OCI-LY7 (cell line): Measurements from ENCODE around the gene GALNT11. TPM values are rescaled to one million over a fixed set of nuclear protein-coding genes. Genes with fewer than 3 reads are reported as not detected.

Source experiments
- BruUV-seq: library from RNA; stranded (reverse); fragments of 400-500 nt; replicated peaks from 2 replicates; lab custom pipeline; 2021; lab: Mats Ljungman, UMichigan
- CTCF ChIA-PET: fragments of 300-600 bp; sonication (Branson Sonifier 250); formaldehyde crosslinking; loops from one replicate; lab custom pipeline; 2022; ENCODE audit warnings: antibody characterized with exemption; ENCODE audit not compliant: unreplicated experiment; lab: Charles Lee
- POLR2A ChIA-PET: fragments of 300-600 bp; sonication (Branson Sonifier 250); formaldehyde crosslinking; loops from one replicate; lab custom pipeline; 2022; ENCODE audit warnings: antibody characterized with exemption; lab: Charles Lee
- DNase-seq: peaks from one replicate; pipeline ENCODE4 v3.0.0-alpha.2; 2015; ENCODE audit warnings: low spot score
- H2AFZ ChIP-seq: fragments of 200-600 bp; sonication (generic), shearing (Covaris generic); 2 replicates; pipeline ENCODE4 v1.6.1; 2014; ENCODE audit warnings: mild to moderate bottlenecking, antibody characterized with exemption, low read length, moderate library complexity
- H3K27ac ChIP-seq: fragments of 200-600 bp; sonication (generic); 2 replicates; pipeline ENCODE4 v1.5.1; 2014; ENCODE audit warnings: mixed run types, low read depth, mild to moderate bottlenecking, moderate library complexity, low read length, inconsistent platforms; ENCODE audit not compliant: poor library complexity, severe bottlenecking
- H3K36me3 ChIP-seq: fragments of 200-600 bp; sonication (generic); 2 replicates; pipeline ENCODE4 v1.6.1; 2014; ENCODE audit warnings: mild to moderate bottlenecking, antibody characterized with exemption, low read length, moderate library complexity, mixed read lengths; ENCODE audit not compliant: insufficient read depth
- H3K4me1 ChIP-seq: fragments of 200-600 bp; sonication (generic); 2 replicates; pipeline ENCODE4 v1.5.1; 2014; ENCODE audit warnings: mild to moderate bottlenecking, low read length; ENCODE audit not compliant: insufficient read depth, poor library complexity, severe bottlenecking
- H3K4me2 ChIP-seq: fragments of 200-600 bp; sonication (generic); 2 replicates; pipeline ENCODE4 v1.6.1; 2014; ENCODE audit warnings: mild to moderate bottlenecking, low read length
- H3K4me3 ChIP-seq: fragments of 200-600 bp; sonication (generic); 2 replicates; pipeline ENCODE4 v1.5.1; 2014; ENCODE audit warnings: mild to moderate bottlenecking, low read depth, low read length; ENCODE audit not compliant: poor library complexity, severe bottlenecking
- H3K79me2 ChIP-seq: fragments of 200-600 bp; sonication (generic); 2 replicates; pipeline ENCODE4 v1.6.1; 2016; ENCODE audit warnings: low read depth, mild to moderate bottlenecking, low read length, moderate library complexity, mixed read lengths; ENCODE audit not compliant: insufficient read depth
- H3K9me2 ChIP-seq: fragments of 200-600 bp; sonication (generic); 2 replicates; pipeline ENCODE4 v1.6.1; 2016; ENCODE audit warnings: mild to moderate bottlenecking, low read length, mixed read lengths; ENCODE audit not compliant: insufficient read depth
- H3K9me3 ChIP-seq: fragments of 200-600 bp; sonication (generic); 2 replicates; pipeline ENCODE4 v1.6.1; 2014; ENCODE audit warnings: mild to moderate bottlenecking, mixed run types, low read length, mixed read lengths
- H4K20me1 ChIP-seq: fragments of 200-600 bp; sonication (generic); 2 replicates; pipeline ENCODE4 v1.6.1; 2014; ENCODE audit warnings: mild to moderate bottlenecking, antibody characterized with exemption, low read length, moderate library complexity, mixed read lengths; ENCODE audit not compliant: insufficient read depth
- CTCF ChIP-seq: fragments of 200-600 bp; sonication (generic); conservative IDR thresholded peaks from 2 replicates; pipeline ENCODE4 v1.5.1; 2014; ENCODE audit warnings: mild to moderate bottlenecking, antibody characterized with exemption, low read length, moderate library complexity, mixed read lengths
- EZH2phosphoT487 ChIP-seq: fragments of 200-600 bp; sonication (generic); IDR thresholded peaks from 2 replicates; pipeline ENCODE4 v1.6.1; 2018; ENCODE audit warnings: low read depth, borderline replicate concordance, mild to moderate bottlenecking, mixed run types, antibody characterized with exemption, low read length, moderate library complexity, mixed read lengths
- intact Hi-C: fragments of 100-400 bp; cut with micrococcal nuclease; formaldehyde crosslinking; loops from one replicate; pipeline ENCODE4 v1.10.0; 2022; ENCODE audit not compliant: unreplicated experiment
- total RNA-seq, 2 experiments: library from RNA; depleted of rRNA in 1 of 2; stranded (reverse); fragments of >200 nt in 1 of 2; shearing (Covaris generic) in 1 of 2; gene quantifications; 2 replicates each; pipeline ENCODE4 v1.2.3, GENCODE V29; 2014 to 2022

Gene GALNT11
- total RNA-seq, 2 experiments from 2014 or later: not detected

GRCh38 chr7:152145853-152146466, 120.5 kb downstream of the GALNT11 start:
- Histone ChIP-seq H3K9me2 (no peaks in the 10 kb centered on the region), H3K9me3 (no peaks in the 10 kb centered on the region), H3K79me2 (no peaks in the 10 kb centered on the region), H3K27ac (no peak overlapping the region), H4K20me1 (no peaks in the 10 kb centered on the region), H2AFZ (no peak overlapping the region), H3K36me3 (peaks cover 99% of the 10 kb centered on the region), H3K4me1 (peaks cover 11% of the 10 kb centered on the region), H3K4me2 (no peak overlapping the region), H3K4me3 (no peak overlapping the region)
- no TSS peak for BruUV-seq
- intact Hi-C loops: no loop called here
- POLR2A ChIA-PET: interaction anchor here (1.3 to 1.4 kb wide), 2 partner anchors 13 to 15 kb away, joined by 5 read pairs; no protein-coding TSS in a partner anchor
- CTCF ChIA-PET: no interaction called here
- TF ChIP-seq EZH2phosphoT487: no peak
- peak; percentile 82 for TF ChIP-seq CTCF
- peak; percentile 30 for DNase-seq

- Histone ChIP-seq H3K4me3 (no peak overlapping the region), H3K9me3 (0 out of 2 replicates have a peak, but pooled peaks cover 10% of the 10 kb centered on the region), H3K27ac (no peak overlapping the region), H3K4me2 (no peak overlapping the region), H3K9me2 (no peaks in the 10 kb centered on the region), H4K20me1 (no peaks in the 10 kb centered on the region), H3K4me1 (peaks cover 17% of the 10 kb centered on the region), H2AFZ (no peak overlapping the region), H3K36me3 (peaks cover 98% of the 10 kb centered on the region), H3K79me2 (no peaks in the 10 kb centered on the region)
- intact Hi-C loops: no loop called here
- TF ChIP-seq EZH2phosphoT487: no peak
- CTCF ChIA-PET: no interaction called here
- no TSS peak for BruUV-seq
- no peak for DNase-seq
- POLR2A ChIA-PET: interaction anchor here (0.5 to 0.7 kb wide), 2 partner anchors 14 to 530 kb away, joined by 3 to 4 read pairs; no protein-coding TSS in a partner anchor
Observed at GRCh38 chr7:152148706-152149105, 123.2 kb downstream of the GALNT11 start.

- Histone ChIP-seq H3K4me2 (no peak overlapping the region), H3K79me2 (no peaks in the 10 kb centered on the region), H2AFZ (no peak overlapping the region), H3K9me2 (no peaks in the 10 kb centered on the region), H3K27ac (no peak overlapping the region), H3K4me1 (peaks cover 13% of the 10 kb centered on the region), H4K20me1 (no peaks in the 10 kb centered on the region), H3K9me3 (0 out of 2 replicates have a peak, but pooled peaks cover 10% of the 10 kb centered on the region), H3K36me3 (peaks cover 98% of the 10 kb centered on the region), H3K4me3 (no peak overlapping the region)
- ChIA-PET POLR2A (interaction anchor here (0.6 to 1.5 kb wide), 2 partner anchors 9 to 23 kb away, joined by 3 to 4 read pairs; no protein-coding TSS in a partner anchor), CTCF (no interaction called here)
- TF ChIP-seq EZH2phosphoT487: no peak
- DNase-seq: no peak
- intact Hi-C loops: no loop called here
- BruUV-seq: no TSS peak
Observed at GRCh38 chr7:152149363-152149762, 123.9 kb downstream of the GALNT11 start.
